Kidney epithelial cell (primary cell): ENCODE data around the gene CHP1. TPM values are rescaled to one million over a fixed set of nuclear protein-coding genes. Genes with fewer than 3 reads are reported as not detected.
A peak's percentile ranks its signal among the peaks of the same experiment; 100 is the strongest.

Experiments used
- DNase-seq: peaks from one replicate; pipeline ENCODE4 v3.0.0-alpha.2; 2010; ENCODE audit warnings: low read depth
- H3K27me3 ChIP-seq: 2 replicates; pipeline ENCODE4 v1.6.0; 2011; ENCODE audit warnings: low read length; ENCODE audit not compliant: control insufficient read depth, insufficient read depth
- H3K36me3 ChIP-seq: 2 replicates; pipeline ENCODE4 v1.5.1; 2011; ENCODE audit warnings: low read length; ENCODE audit not compliant: control insufficient read depth, insufficient read depth
- H3K4me3 ChIP-seq: 2 replicates; pipeline ENCODE4 v1.5.1; 2011; ENCODE audit warnings: low read depth, mild to moderate bottlenecking, control low read depth, low read length
- total RNA-seq: library from RNA; depleted of rRNA; stranded (reverse); fragments of >200 nt; gene quantifications from 2 replicates; pipeline ENCODE4 v1.2.3, GENCODE V29; 2015
- TF ChIP-seq, protein P1 (sequence below): IDR thresholded peaks from 2 replicates; pipeline ENCODE4 v1.5.1; 2011; ENCODE audit warnings: mild to moderate bottlenecking, moderate library complexity, low read length, control low read depth, inconsistent platforms; ENCODE audit not compliant: insufficient read depth, poor library complexity, severe bottlenecking

Gene CHP1
- 127 and 156 TPM in 2 replicates for total RNA-seq

DNA sequence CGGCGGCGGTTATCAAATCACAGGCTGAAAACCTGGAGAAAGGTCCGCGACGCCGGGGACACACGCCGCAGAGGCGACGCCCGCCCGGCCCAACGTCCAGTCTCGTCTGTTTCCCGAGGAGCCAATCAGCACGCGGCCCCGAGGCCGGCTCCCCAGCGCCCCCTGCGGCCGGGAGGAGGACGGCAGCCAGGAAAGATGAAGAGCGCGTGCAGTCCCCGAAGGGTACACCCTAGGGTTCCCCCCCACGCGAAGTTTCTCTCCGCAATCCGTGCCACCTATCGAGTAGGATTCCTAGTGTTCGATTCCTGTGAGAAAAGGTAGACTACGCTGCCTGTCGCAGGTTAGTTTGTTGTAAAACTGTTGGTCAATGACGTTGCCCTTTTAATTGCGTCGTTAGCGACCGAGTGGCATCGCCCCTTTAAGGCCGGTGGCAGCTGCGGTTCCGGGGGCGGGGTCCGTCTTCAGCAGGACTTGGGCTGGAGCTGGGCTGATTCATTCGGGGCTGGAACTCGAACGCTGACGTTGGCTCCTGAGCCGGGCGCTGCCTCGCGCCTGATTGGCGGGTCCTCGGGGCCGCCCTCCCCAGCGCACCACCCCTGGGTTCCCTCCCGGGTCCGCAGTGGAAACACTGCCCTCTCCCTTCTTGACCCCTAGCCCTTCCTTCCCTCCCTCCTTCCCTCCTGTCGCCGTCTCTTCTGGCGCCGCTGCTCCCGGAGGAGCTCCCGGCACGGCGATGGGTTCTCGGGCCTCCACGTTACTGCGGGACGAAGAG, at the start of gene CHP1, which contains the start of gene EXD1:
Gene CHP1 (plus strand): TSS at position 619 of the 772 bp plus-strand sequence. CDS start 115 bp downstream, at position 734.
Gene EXD1 (minus strand): TSS at position 108 of the 772 bp plus-strand sequence. CDS start 4,182 bp downstream, outside the sequence.
- TF ChIP-seq, protein P1, sequence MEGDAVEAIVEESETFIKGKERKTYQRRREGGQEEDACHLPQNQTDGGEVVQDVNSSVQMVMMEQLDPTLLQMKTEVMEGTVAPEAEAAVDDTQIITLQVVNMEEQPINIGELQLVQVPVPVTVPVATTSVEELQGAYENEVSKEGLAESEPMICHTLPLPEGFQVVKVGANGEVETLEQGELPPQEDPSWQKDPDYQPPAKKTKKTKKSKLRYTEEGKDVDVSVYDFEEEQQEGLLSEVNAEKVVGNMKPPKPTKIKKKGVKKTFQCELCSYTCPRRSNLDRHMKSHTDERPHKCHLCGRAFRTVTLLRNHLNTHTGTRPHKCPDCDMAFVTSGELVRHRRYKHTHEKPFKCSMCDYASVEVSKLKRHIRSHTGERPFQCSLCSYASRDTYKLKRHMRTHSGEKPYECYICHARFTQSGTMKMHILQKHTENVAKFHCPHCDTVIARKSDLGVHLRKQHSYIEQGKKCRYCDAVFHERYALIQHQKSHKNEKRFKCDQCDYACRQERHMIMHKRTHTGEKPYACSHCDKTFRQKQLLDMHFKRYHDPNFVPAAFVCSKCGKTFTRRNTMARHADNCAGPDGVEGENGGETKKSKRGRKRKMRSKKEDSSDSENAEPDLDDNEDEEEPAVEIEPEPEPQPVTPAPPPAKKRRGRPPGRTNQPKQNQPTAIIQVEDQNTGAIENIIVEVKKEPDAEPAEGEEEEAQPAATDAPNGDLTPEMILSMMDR = peak; percentile 93
- no peaks in the 10 kb centered on the region for H3K36me3 ChIP-seq
- peak; percentile 94 for DNase-seq

DNA sequence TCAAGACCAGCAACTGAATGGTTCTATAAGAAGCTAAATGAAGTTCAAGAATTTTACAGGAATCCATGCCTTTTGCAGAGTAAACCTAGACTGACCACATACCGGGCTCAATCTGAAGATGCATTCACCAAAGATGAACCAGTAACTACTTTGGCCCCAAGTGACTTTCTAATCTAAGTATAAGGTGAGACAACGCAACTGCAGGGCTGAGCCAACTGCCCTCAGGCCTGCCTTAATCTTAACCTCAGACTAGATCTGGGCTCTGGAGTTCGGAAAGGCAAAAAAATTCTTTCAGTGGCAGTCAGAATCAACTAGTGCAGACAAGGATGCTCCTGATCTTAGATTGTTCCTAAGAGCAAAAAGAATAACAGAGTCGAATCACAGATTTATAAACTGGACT, 48.8 kb upstream of the CHP1 start:
- DNase-seq = no peak
- Histone ChIP-seq H3K4me3 (no peak overlapping the region), H3K27me3 (no peaks in the 10 kb centered on the region), H3K36me3 (no peaks in the 10 kb centered on the region)
- TF ChIP-seq, protein P1 = no peak

More for the DNA sequence above, at the start of gene CHP1, which contains the start of gene EXD1:
- Histone ChIP-seq H3K4me3 (peak within 1 kb of the TSS; percentile 87), H3K27me3 (no peaks in the 10 kb centered on the region)

DNA sequence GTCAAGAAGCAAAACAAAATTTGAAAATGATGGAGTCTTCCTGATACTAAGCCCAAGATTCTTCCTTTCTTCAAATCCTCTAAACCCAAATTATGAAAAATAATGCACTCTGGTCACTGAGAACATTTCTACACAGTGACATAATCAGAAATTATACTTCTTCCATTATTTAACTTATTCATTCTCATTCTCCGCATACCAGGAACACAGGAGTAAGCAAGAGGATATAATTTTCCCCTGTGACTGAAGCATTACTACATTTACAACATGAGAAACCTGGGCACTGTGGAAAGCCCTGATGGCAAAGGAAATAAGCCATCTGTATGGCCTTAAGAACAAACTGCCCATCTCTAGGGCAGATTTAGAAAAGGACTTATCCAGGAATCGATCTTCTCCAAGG, 47.5 kb upstream of the CHP1 start:
- no peak for DNase-seq
- H3K36me3 ChIP-seq = no peaks in the 10 kb centered on the region
- H3K4me3 ChIP-seq = no peak overlapping the region
- no peaks in the 10 kb centered on the region for H3K27me3 ChIP-seq
- TF ChIP-seq, protein P1 = no peak

DNA sequence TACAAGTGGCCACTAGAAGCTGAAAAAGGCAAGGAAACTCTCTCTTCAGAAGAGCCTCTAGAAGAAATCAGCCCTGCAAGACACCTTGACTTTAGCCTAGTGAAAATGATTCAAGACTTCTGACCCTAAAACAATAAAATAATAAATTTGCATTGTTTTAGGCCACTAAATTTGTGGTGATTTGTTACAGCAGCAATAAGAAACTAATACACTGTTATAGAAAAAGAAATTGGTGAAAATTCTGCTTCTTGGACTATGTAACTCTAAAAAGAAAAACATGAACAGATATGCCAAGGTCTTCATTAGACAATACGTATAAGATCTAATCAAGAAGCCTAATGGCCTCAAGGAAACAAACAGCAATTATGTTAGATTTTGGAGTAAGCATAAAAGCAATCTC, 36.6 kb upstream of the CHP1 start:
- TF ChIP-seq, protein P1 = no peak
- no peaks in the 10 kb centered on the region for H3K36me3 ChIP-seq
- no peak overlapping the region for H3K4me3 ChIP-seq
- no peak for DNase-seq
- no peaks in the 10 kb centered on the region for H3K27me3 ChIP-seq

GRCh38 chr15:41199470-41199869, 31.6 kb upstream of the CHP1 start:
- no peaks in the 10 kb centered on the region for H3K36me3 ChIP-seq
- no peak overlapping the region for H3K4me3 ChIP-seq
- no peaks in the 10 kb centered on the region for H3K27me3 ChIP-seq
- no peak for DNase-seq
- TF ChIP-seq, protein P1 = no peak
